Progenitor cell of endocrine pancreas (in vitro differentiated cells): ENCODE measurements around the gene NUS1. TPM values are rescaled to one million over a fixed set of nuclear protein-coding genes. Genes with fewer than 3 reads are reported as not detected.
"Not testable (repeated sequence)": the region's sequence is repeated elsewhere in the genome, so short reads cannot be mapped to it uniquely, and the experiment has no call there.

ENCODE experiments used
- DNase-seq: peaks from one replicate; pipeline ENCODE4 v3.0.0; 2021; ENCODE audit warnings: low spot score; ENCODE audit not compliant: unreplicated experiment
- H3K27ac Mint-ChIP-seq: 2 replicates; pipeline ENCODE4 v1.8.0; 2021; ENCODE audit warnings: mild to moderate bottlenecking, moderate library complexity, mixed read lengths
- H3K27me3 Mint-ChIP-seq: 2 replicates; pipeline ENCODE4 v1.8.0; 2021; ENCODE audit warnings: mixed read lengths
- H3K36me3 Mint-ChIP-seq: 2 replicates; pipeline ENCODE4 v1.8.0; 2022; ENCODE audit warnings: mixed read lengths; ENCODE audit not compliant: insufficient read depth
- H3K4me1 Mint-ChIP-seq: 2 replicates; pipeline ENCODE4 v1.8.0; 2021; ENCODE audit warnings: low read depth, mixed read lengths
- H3K4me3 Mint-ChIP-seq: 2 replicates; pipeline ENCODE4 v1.8.0; 2021; ENCODE audit warnings: low read depth, mild to moderate bottlenecking, moderate library complexity, mixed read lengths
- H3K9me3 Mint-ChIP-seq: 2 replicates; pipeline ENCODE4 v1.8.0; 2021; ENCODE audit warnings: low read depth, mixed read lengths
- CTCF ChIP-seq: fragments of 200-600 bp; sonication (generic); IDR thresholded peaks from one replicate; pipeline ENCODE4 v1.5.0; 2021; ENCODE audit warnings: antibody characterized with exemption, mild to moderate bottlenecking; ENCODE audit not compliant: unreplicated experiment
- total RNA-seq: library from RNA; stranded (reverse); gene quantifications from 2 replicates; pipeline ENCODE4 v1.2.1, GENCODE V29; 2021

Gene NUS1
- total RNA-seq, 1 donor from 2014 or later: 31.9 TPM

GRCh38 chr6:117728626-117729025 lies 53.4 kb downstream of the NUS1 start:
- Mint-ChIP-seq H3K9me3 (no peaks in the 10 kb centered on the region), H3K4me3 (no peak overlapping the region), H3K36me3 (no peaks in the 10 kb centered on the region), H3K27me3 (no peaks in the 10 kb centered on the region), H3K27ac (no peak overlapping the region), H3K4me1 (no peaks in the 10 kb centered on the region)
- no peak for TF ChIP-seq CTCF
- no peak for DNase-seq

DNA sequence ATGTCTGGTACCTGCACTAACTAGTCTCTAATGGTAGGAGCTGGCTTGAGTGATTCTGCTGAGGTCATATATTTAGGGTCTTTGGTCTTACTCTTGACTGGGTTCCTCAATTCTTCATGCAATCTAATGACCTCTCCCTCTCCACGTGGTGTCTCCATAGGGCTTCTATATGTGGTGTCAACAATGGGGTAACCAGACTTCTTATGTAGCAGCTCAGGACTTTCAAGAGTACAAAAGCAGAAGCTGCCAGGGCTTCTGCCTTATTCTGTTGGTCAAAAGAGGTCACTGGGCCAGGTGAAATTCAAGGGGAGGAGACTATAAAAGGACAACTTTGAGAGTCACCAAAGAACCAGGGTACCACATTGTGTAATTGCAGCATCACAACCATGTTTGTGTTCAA lies 54.3 kb downstream of the NUS1 start:
- no peak overlapping the region for H3K4me3 Mint-ChIP-seq
- H3K27me3 Mint-ChIP-seq: no peaks in the 10 kb centered on the region
- no peaks in the 10 kb centered on the region for H3K4me1 Mint-ChIP-seq
- no peak overlapping the region for H3K27ac Mint-ChIP-seq
- no peaks in the 10 kb centered on the region for H3K36me3 Mint-ChIP-seq
- no peak for TF ChIP-seq CTCF
- no peak for DNase-seq
- no peaks in the 10 kb centered on the region for H3K9me3 Mint-ChIP-seq

GRCh38 chr6:117733341-117733740 lies 58.1 kb downstream of the NUS1 start:
- H3K27me3 Mint-ChIP-seq: no peaks in the 10 kb centered on the region
- H3K4me1 Mint-ChIP-seq: no peaks in the 10 kb centered on the region
- no peak overlapping the region for H3K27ac Mint-ChIP-seq
- no peaks in the 10 kb centered on the region for H3K9me3 Mint-ChIP-seq
- H3K36me3 Mint-ChIP-seq: no peaks in the 10 kb centered on the region
- no peak for TF ChIP-seq CTCF
- DNase-seq: no peak
- no peak overlapping the region for H3K4me3 Mint-ChIP-seq

GRCh38 chr6:117739869-117740268 lies 64.6 kb downstream of the NUS1 start:
- H3K9me3 Mint-ChIP-seq: peaks cover 12% of the 10 kb centered on the region
- no peaks in the 10 kb centered on the region for H3K27me3 Mint-ChIP-seq
- no peak for TF ChIP-seq CTCF
- no peak overlapping the region for H3K27ac Mint-ChIP-seq
- H3K4me1 Mint-ChIP-seq: peaks cover 2% of the 10 kb centered on the region
- H3K4me3 Mint-ChIP-seq: no peak overlapping the region
- no peak for DNase-seq
- no peaks in the 10 kb centered on the region for H3K36me3 Mint-ChIP-seq

DNA sequence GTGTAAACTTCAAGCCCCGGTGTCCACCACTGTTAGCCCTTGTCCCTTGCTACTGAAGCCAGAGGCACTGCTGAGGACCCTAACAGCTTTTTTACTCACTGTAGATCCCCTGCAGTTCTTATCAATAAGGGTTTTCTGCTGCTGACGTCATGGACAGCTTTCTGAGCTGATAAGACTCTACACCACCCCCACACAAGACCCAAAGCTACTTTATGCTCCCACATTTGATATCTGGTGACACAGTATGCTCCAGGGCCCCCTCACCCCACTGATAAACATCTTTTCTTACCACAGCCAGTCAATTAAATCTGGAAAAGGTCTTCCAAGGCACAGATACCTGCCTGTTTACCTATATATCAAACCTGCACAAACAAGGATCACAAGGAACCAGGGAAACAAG lies 65.3 kb downstream of the NUS1 start:
- Mint-ChIP-seq H3K4me3 (no peak overlapping the region), H3K27me3 (no peaks in the 10 kb centered on the region), H3K36me3 (no peaks in the 10 kb centered on the region), H3K27ac (peak overlapping the region; percentile 7), H3K9me3 (peaks cover 12% of the 10 kb centered on the region), H3K4me1 (peaks cover 2% of the 10 kb centered on the region)
- no peak for TF ChIP-seq CTCF
- DNase-seq: no peak

GRCh38 chr6:117750675-117751074 lies 75.4 kb downstream of the NUS1 start:
- H3K4me3 Mint-ChIP-seq, H3K27me3 Mint-ChIP-seq, H3K4me1 Mint-ChIP-seq, H3K36me3 Mint-ChIP-seq, H3K27ac Mint-ChIP-seq, DNase-seq: not testable (repeated sequence)
- peaks cover 16% of the 10 kb centered on the region for H3K9me3 Mint-ChIP-seq

Other genes starting within 250 kb of the NUS1 start
- 0.14 and 0.22 TPM in 2 replicates for gene ROS1, start 249.5 kb upstream of the NUS1 start, total RNA-seq
- gene DCBLD1, start 192.8 kb upstream of the NUS1 start, total RNA-seq: 36.1 and 37.4 TPM in 2 replicates
- gene GOPC, start 73.0 kb upstream of the NUS1 start, total RNA-seq: 45.3 and 48.8 TPM in 2 replicates
- 4.5 and 5.1 TPM in 2 replicates for gene SLC35F1, start 231.8 kb downstream of the NUS1 start, total RNA-seq